H9 (cell line): ENCODE data around the gene FEV. TPM values are rescaled to one million over a fixed set of nuclear protein-coding genes. Genes with fewer than 3 reads are reported as not detected.

Experiments
- DNase-seq: peaks from one replicate; pipeline ENCODE4 v3.0.0-alpha.2; 2017
- H2AFZ ChIP-seq: one replicate; pipeline ENCODE4 v1.6.1; 2013; ENCODE audit warnings: mild to moderate bottlenecking, low read length, control low read depth, moderate library complexity
- H2AK5ac ChIP-seq: 2 replicates; pipeline ENCODE4 v1.6.1; 2013; ENCODE audit warnings: low read length, control low read depth, mixed read lengths; ENCODE audit not compliant: insufficient read length
- H2BK120ac ChIP-seq: one replicate; pipeline ENCODE4 v1.6.1; 2013; ENCODE audit warnings: low read depth, mild to moderate bottlenecking, low read length, control low read depth, inconsistent platforms; ENCODE audit not compliant: poor library complexity, severe bottlenecking
- H2BK12ac ChIP-seq: 2 replicates; pipeline ENCODE4 v1.6.1; 2013; ENCODE audit warnings: low read length, control low read depth, mixed read lengths, low read depth; ENCODE audit not compliant: insufficient read length
- H2BK15ac ChIP-seq: 2 replicates; pipeline ENCODE4 v1.6.1; 2013; ENCODE audit warnings: low read depth, low read length, control low read depth
- H2BK20ac ChIP-seq: one replicate; pipeline ENCODE4 v1.6.1; 2013; ENCODE audit warnings: low read depth, mild to moderate bottlenecking, low read length, control low read depth, inconsistent platforms; ENCODE audit not compliant: poor library complexity, severe bottlenecking
- H2BK5ac ChIP-seq: 2 replicates; pipeline ENCODE4 v1.6.1; 2013; ENCODE audit warnings: low read length, control low read depth, mixed read lengths; ENCODE audit not compliant: insufficient read length
- H3K14ac ChIP-seq: 2 replicates; pipeline ENCODE4 v1.6.1; 2013; ENCODE audit warnings: low read length, control low read depth; ENCODE audit not compliant: insufficient read depth
- H3K18ac ChIP-seq: 2 replicates; pipeline ENCODE4 v1.6.1; 2013; ENCODE audit warnings: low read depth, mild to moderate bottlenecking, mixed read lengths, low read length, control low read depth; ENCODE audit not compliant: insufficient read length
- H3K23ac ChIP-seq: 2 replicates; pipeline ENCODE4 v1.6.1; 2013; ENCODE audit warnings: low read length, control low read depth, mixed read lengths, low read depth; ENCODE audit not compliant: insufficient read length
- H3K23me2 ChIP-seq: 2 replicates; pipeline ENCODE4 v1.6.1; 2013; ENCODE audit warnings: low read depth, mild to moderate bottlenecking, mixed read lengths, low read length, control low read depth; ENCODE audit not compliant: insufficient read length, poor library complexity, severe bottlenecking
- H3K27ac ChIP-seq: 2 replicates; pipeline ENCODE4 v1.5.1; 2013; ENCODE audit warnings: low read length, control low read depth, mixed read lengths, low read depth; ENCODE audit not compliant: insufficient read length
- H3K27me3 ChIP-seq: 2 replicates; pipeline ENCODE4 v1.6.1; 2013; ENCODE audit warnings: low read length, control low read depth, inconsistent platforms; ENCODE audit not compliant: insufficient read depth
- H3K4ac ChIP-seq: 2 replicates; pipeline ENCODE4 v1.6.1; 2013; ENCODE audit warnings: low read depth, mild to moderate bottlenecking, control low read depth, inconsistent platforms, low read length, moderate library complexity
- H3K4me1 ChIP-seq: 2 replicates; pipeline ENCODE4 v1.6.1; 2013; ENCODE audit warnings: low read length, control low read depth, inconsistent platforms; ENCODE audit not compliant: insufficient read depth
- H3K4me2 ChIP-seq: 2 replicates; pipeline ENCODE4 v1.6.1; 2013; ENCODE audit warnings: low read length, control low read depth, mixed read lengths; ENCODE audit not compliant: insufficient read length, insufficient read depth
- H3K56ac ChIP-seq: 2 replicates; pipeline ENCODE4 v1.6.1; 2013; ENCODE audit warnings: low read depth, mild to moderate bottlenecking, mixed read lengths, low read length, control low read depth; ENCODE audit not compliant: insufficient read length
- H3K79me1 ChIP-seq: 2 replicates; pipeline ENCODE4 v1.6.1; 2013; ENCODE audit warnings: low read depth, mild to moderate bottlenecking, moderate library complexity, low read length, control low read depth, inconsistent platforms; ENCODE audit not compliant: insufficient read depth, poor library complexity, severe bottlenecking
- H3K79me2 ChIP-seq: 2 replicates; pipeline ENCODE4 v1.6.1; 2013; ENCODE audit warnings: low read length, control low read depth, inconsistent platforms; ENCODE audit not compliant: insufficient read depth
- H3K9ac ChIP-seq: 2 replicates; pipeline ENCODE4 v1.6.1; 2013; ENCODE audit warnings: low read length, control low read depth, mixed read lengths; ENCODE audit not compliant: insufficient read length; ENCODE audit errors: extremely low read depth
- H3K9me3 ChIP-seq: one replicate; pipeline ENCODE4 v1.6.1; 2013; ENCODE audit warnings: low read depth, low read length, inconsistent platforms; ENCODE audit not compliant: control insufficient read depth
- H3T11ph ChIP-seq: one replicate; pipeline ENCODE4 v1.6.1; 2013; ENCODE audit warnings: mild to moderate bottlenecking, low read length, control low read depth, inconsistent platforms
- H4K20me1 ChIP-seq: one replicate; pipeline ENCODE4 v1.6.1; 2013; ENCODE audit not compliant: control insufficient read depth, insufficient read length, insufficient read depth
- H4K5ac ChIP-seq: 2 replicates; pipeline ENCODE4 v1.6.1; 2013; ENCODE audit warnings: low read depth, mild to moderate bottlenecking, mixed read lengths, low read length, control low read depth; ENCODE audit not compliant: insufficient read length
- H4K8ac ChIP-seq: replicated peaks from 2 replicates; pipeline ENCODE4 v1.6.1; 2013; ENCODE audit warnings: low read length, control low read depth, mixed read lengths, low read depth; ENCODE audit not compliant: insufficient read length
- H4K91ac ChIP-seq: 2 replicates; pipeline ENCODE4 v1.6.1; 2013; ENCODE audit warnings: low read depth, mild to moderate bottlenecking, moderate library complexity, mixed read lengths, low read length, control low read depth; ENCODE audit not compliant: insufficient read length
- H3K27ac Mint-ChIP-seq, 3 experiments: 2 replicates in 2 of 3; 3 replicates in 1 of 3; pipeline ENCODE4 v1.8.0; 2020 to 2021; ENCODE audit warnings: mixed read lengths in 3 of 3, mild to moderate bottlenecking in 1 of 3, moderate library complexity in 1 of 3
- H3K27me3 Mint-ChIP-seq: 2 replicates; pipeline ENCODE4 v1.8.0; 2021; ENCODE audit warnings: low read depth, mild to moderate bottlenecking, moderate library complexity, mixed read lengths
- H3K36me3 Mint-ChIP-seq, 3 experiments: 2 replicates in 2 of 3; 3 replicates in 1 of 3; pipeline ENCODE4 v1.8.0; 2020 to 2021; ENCODE audit warnings: low read depth in 3 of 3, mixed read lengths in 3 of 3; ENCODE audit not compliant: insufficient read depth in 1 of 3
- H3K4me1 Mint-ChIP-seq, 2 experiments: 2 replicates each; pipeline ENCODE4 v1.8.0; 2020; ENCODE audit warnings: mixed read lengths in 2 of 2
- H3K4me3 Mint-ChIP-seq, 2 experiments: 2 replicates in 1 of 2; 3 replicates in 1 of 2; pipeline ENCODE4 v1.8.0; 2020 to 2021; ENCODE audit warnings: mild to moderate bottlenecking in 2 of 2, mixed read lengths in 2 of 2, moderate library complexity in 1 of 2
- H3K9me3 Mint-ChIP-seq, 2 experiments: 2 replicates in 1 of 2; 3 replicates in 1 of 2; pipeline ENCODE4 v1.8.0; 2020; ENCODE audit warnings: mild to moderate bottlenecking in 2 of 2, mixed read lengths in 2 of 2, moderate library complexity in 1 of 2
- WGBS: extraction: QIAGEN DNeasy Blood & Tissue Kit; methylation state at CpG from one replicate; pipeline ENCODE4 v1.1.7; 2013; ENCODE audit warnings: missing lambda C conversion rate, low lambda C conversion rate, mixed read lengths; ENCODE audit not compliant: insufficient read length; ENCODE audit errors: extremely low coverage; 5-methylcytosine and 5-hydroxymethylcytosine counted together
- total RNA-seq: library from RNA; stranded (reverse); gene quantifications from 2 replicates; pipeline ENCODE4 v1.2.1, GENCODE V29; 2021
- TF ChIP-seq, protein P1 (sequence below): fragments of 200-600 bp; sonication (generic); conservative IDR thresholded peaks from 3 replicates; pipeline ENCODE4 v1.8.0; 2021; ENCODE audit warnings: antibody characterized with exemption, mild to moderate bottlenecking

Gene FEV
- total RNA-seq, 1 experiment from 2014 or later = not detected

DNA sequence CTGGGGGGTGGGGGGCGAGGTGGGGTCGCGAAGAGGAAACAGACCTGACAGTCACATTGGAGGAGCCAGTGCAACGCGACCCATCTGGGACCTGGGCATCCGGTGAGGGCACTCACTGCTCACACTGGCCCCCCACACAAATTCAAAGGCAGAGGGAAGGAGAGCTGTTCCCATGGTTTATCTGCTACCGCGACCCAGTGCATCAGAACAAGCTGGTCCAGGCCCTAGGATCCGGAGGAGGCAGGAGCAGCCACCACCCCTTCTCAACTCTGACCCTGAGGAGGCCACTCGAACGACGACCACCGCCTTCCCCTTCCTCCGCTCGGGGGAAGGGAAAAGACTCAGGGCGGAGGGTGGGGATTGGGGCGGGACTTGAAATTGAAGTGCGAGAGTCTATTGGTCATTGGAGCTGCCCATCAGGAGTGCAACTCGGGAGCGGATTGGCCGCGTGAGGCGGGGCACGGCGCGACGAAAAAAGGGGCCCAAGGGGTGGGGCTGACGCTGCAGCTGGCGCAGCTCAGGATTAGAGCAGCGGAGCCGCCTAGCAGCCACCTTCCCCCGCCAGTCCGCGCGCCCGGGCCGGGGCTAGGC lies 25.7 kb downstream of the FEV start, which contains the start of gene CDK5R2:
CDK5R2 (plus strand) TSS at position 526 of the 591 bp plus-strand sequence. CDS start 155 bp downstream, outside the sequence.
- Histone ChIP-seq H3K27me3 (peaks cover 20% of the 10 kb centered on the region), H2BK120ac (no peak within 1 kb of the TSS)

More for the DNA sequence above, 25.7 kb downstream of the FEV start, which contains the start of gene CDK5R2:
- Histone ChIP-seq H3K27ac (no peak within 1 kb of the TSS), H2AFZ (peak within 1 kb of the TSS; percentile 85), H3K79me2 (no peaks in the 10 kb centered on the region), H3K9me3 (no peaks in the 10 kb centered on the region), H3K56ac (no peak within 1 kb of the TSS), H3K9ac (peak within 1 kb of the TSS; percentile 14), H2AK5ac (no peak within 1 kb of the TSS), H3K18ac (no peak within 1 kb of the TSS), H3K79me1 (no peaks in the 10 kb centered on the region), H3K23me2 (peaks cover 16% of the 10 kb centered on the region), H2BK5ac (no peak within 1 kb of the TSS), H3T11ph (no peak within 1 kb of the TSS), H2BK20ac (no peak within 1 kb of the TSS), H4K8ac (no peak within 1 kb of the TSS), H2BK12ac (no peak within 1 kb of the TSS), H4K91ac (no peak within 1 kb of the TSS), H3K23ac (no peak within 1 kb of the TSS), H2BK15ac (no peak within 1 kb of the TSS; the same call in 1 of the 2 replicates), H4K5ac (no peak within 1 kb of the TSS), H3K4me1 (peaks cover 4% of the 10 kb centered on the region; the same call in 1 of the 2 replicates), H3K4me2 (peak within 1 kb of the TSS; percentile 91), H4K20me1 (no peaks in the 10 kb centered on the region), H3K4ac (no peak within 1 kb of the TSS), H3K14ac (peak within 1 kb of the TSS; percentile 80; the same call in 1 of the 2 replicates)
- Mint-ChIP-seq H3K4me1 (peaks cover 18 to 34% of the 10 kb centered on the region in 2 experiments), H3K4me3 (peak within 1 kb of the TSS; percentile 82 to 90), H3K36me3 (no peaks in the 10 kb centered on the region; a peak in 3 of 7 replicates), H3K27me3 (peaks cover 84% of the 10 kb centered on the region), H3K27ac (no peak within 1 kb of the TSS), H3K9me3 (peaks cover 0 to 2% of the 10 kb centered on the region in 2 experiments; a peak in 2 of 5 replicates)
- TF ChIP-seq, protein P1, sequence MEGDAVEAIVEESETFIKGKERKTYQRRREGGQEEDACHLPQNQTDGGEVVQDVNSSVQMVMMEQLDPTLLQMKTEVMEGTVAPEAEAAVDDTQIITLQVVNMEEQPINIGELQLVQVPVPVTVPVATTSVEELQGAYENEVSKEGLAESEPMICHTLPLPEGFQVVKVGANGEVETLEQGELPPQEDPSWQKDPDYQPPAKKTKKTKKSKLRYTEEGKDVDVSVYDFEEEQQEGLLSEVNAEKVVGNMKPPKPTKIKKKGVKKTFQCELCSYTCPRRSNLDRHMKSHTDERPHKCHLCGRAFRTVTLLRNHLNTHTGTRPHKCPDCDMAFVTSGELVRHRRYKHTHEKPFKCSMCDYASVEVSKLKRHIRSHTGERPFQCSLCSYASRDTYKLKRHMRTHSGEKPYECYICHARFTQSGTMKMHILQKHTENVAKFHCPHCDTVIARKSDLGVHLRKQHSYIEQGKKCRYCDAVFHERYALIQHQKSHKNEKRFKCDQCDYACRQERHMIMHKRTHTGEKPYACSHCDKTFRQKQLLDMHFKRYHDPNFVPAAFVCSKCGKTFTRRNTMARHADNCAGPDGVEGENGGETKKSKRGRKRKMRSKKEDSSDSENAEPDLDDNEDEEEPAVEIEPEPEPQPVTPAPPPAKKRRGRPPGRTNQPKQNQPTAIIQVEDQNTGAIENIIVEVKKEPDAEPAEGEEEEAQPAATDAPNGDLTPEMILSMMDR = no peak
- WGBS = no CpG with 5 or more reads among the region's 37 CpGs
- DNase-seq = peak; percentile 96
